Activated T-helper 1 cell treated with anti-CD3 and anti-CD28 coated beads, Interleukin-12 subunit alpha, Interleukin-12 subunit beta, Interleukin-2, Interleukin-4 antibody, amounts not matched to agents 30 ng/mL and 10 ng/mL and 1 ng/mL, durations not matched to agents 14 hours and 24 hours and 36 hours (primary cell): Measurements from ENCODE around the gene DYSF. TPM values are rescaled to one million over a fixed set of nuclear protein-coding genes. Genes with fewer than 3 reads are reported as not detected.
"Not testable (repeated sequence)": the region's sequence is repeated elsewhere in the genome, so short reads cannot be mapped to it uniquely, and the experiment has no call there.

ENCODE experiments used
- DNase-seq: peaks from one replicate; pipeline ENCODE4 v3.0.0; 2021; ENCODE audit warnings: low spot score
- H3K27ac Mint-ChIP-seq: one replicate; pipeline ENCODE4 v1.8.0; 2021; ENCODE audit warnings: mild to moderate bottlenecking, mixed read lengths
- H3K27me3 Mint-ChIP-seq: one replicate; pipeline ENCODE4 v1.8.0; 2022; ENCODE audit warnings: mild to moderate bottlenecking, moderate library complexity, mixed read lengths; ENCODE audit not compliant: insufficient read depth
- H3K36me3 Mint-ChIP-seq: one replicate; pipeline ENCODE4 v1.8.0; 2021; ENCODE audit warnings: low read depth, mixed read lengths
- H3K4me1 Mint-ChIP-seq: one replicate; pipeline ENCODE4 v1.8.0; 2021; ENCODE audit warnings: low read depth, mixed read lengths
- H3K4me3 Mint-ChIP-seq: one replicate; pipeline ENCODE4 v1.8.0; 2021; ENCODE audit warnings: mild to moderate bottlenecking, moderate library complexity, mixed read lengths
- H3K9me3 Mint-ChIP-seq: one replicate; pipeline ENCODE4 v1.8.0; 2021; ENCODE audit warnings: mixed read lengths
- intact Hi-C: fragments of 100-400 bp; cut with micrococcal nuclease; formaldehyde crosslinking; loops from one replicate; pipeline ENCODE4 v1.15.1; 2024
- total RNA-seq: library from RNA; stranded (reverse); gene quantifications from 2 replicates; pipeline ENCODE4 v1.2.3, GENCODE V29; 2022

The DYSF gene
- not detected in 2 replicates for total RNA-seq

GRCh38 chr2:71453404-71454220 lies at the start of gene DYSF:
Gene DYSF, plus strand, starts transcription at chr2:71453561.
- peak within 1 kb of the TSS; percentile 35 for H3K4me3 Mint-ChIP-seq
- H3K36me3 Mint-ChIP-seq: no peaks in the 10 kb centered on the region
- H3K9me3 Mint-ChIP-seq: no peaks in the 10 kb centered on the region
- DNase-seq: no peak
- intact Hi-C loops: loop anchor here (1.0 kb wide), 1 partner anchor 13 kb away; no protein-coding TSS in a partner anchor
- H3K27me3 Mint-ChIP-seq: peaks cover 32% of the 10 kb centered on the region
- H3K27ac Mint-ChIP-seq: no peak within 1 kb of the TSS
- peaks cover 30% of the 10 kb centered on the region for H3K4me1 Mint-ChIP-seq

- H3K4me1 Mint-ChIP-seq: no peaks in the 10 kb centered on the region
- H3K27ac Mint-ChIP-seq: no peak overlapping the region
- peaks cover 33% of the 10 kb centered on the region for H3K36me3 Mint-ChIP-seq
- intact Hi-C loops: no loop called here
- peaks cover 5% of the 10 kb centered on the region for H3K9me3 Mint-ChIP-seq
- no peak for DNase-seq
- no peaks in the 10 kb centered on the region for H3K27me3 Mint-ChIP-seq
- no peak overlapping the region for H3K4me3 Mint-ChIP-seq
Observed at GRCh38 chr2:71409611-71410010, 43.8 kb upstream of the DYSF start.

- no peak overlapping the region for H3K27ac Mint-ChIP-seq
- H3K4me3 Mint-ChIP-seq: no peak overlapping the region
- no peaks in the 10 kb centered on the region for H3K4me1 Mint-ChIP-seq
- peaks cover 30% of the 10 kb centered on the region for H3K36me3 Mint-ChIP-seq
- DNase-seq: no peak
- H3K27me3 Mint-ChIP-seq: no peaks in the 10 kb centered on the region
- intact Hi-C loops: no loop called here
- peaks cover 5% of the 10 kb centered on the region for H3K9me3 Mint-ChIP-seq
Observed at GRCh38 chr2:71410696-71411095, 42.7 kb upstream of the DYSF start.

- Mint-ChIP-seq H3K4me1 (peaks cover 10% of the 10 kb centered on the region), H3K4me3 (peak overlapping the region; percentile 87)
- H3K9me3 Mint-ChIP-seq, H3K27me3 Mint-ChIP-seq, intact Hi-C loops, DNase-seq, H3K36me3 Mint-ChIP-seq, H3K27ac Mint-ChIP-seq: not testable (repeated sequence)
Observed at GRCh38 chr2:71416866-71417265, 36.5 kb upstream of the DYSF start.

- Mint-ChIP-seq H3K4me3 (peak overlapping the region; percentile 87), H3K27ac (peak overlapping the region; percentile 79), H3K27me3 (no peaks in the 10 kb centered on the region), H3K36me3 (peaks cover 3% of the 10 kb centered on the region), H3K9me3 (no peaks in the 10 kb centered on the region), H3K4me1 (peaks cover 11% of the 10 kb centered on the region)
- no peak for DNase-seq
- intact Hi-C loops: no loop called here
Observed at GRCh38 chr2:71417300-71418202, 35.8 kb upstream of the DYSF start.

GRCh38 chr2:71419145-71419544 lies 34.2 kb upstream of the DYSF start:
- Mint-ChIP-seq H3K36me3 (peaks cover 18% of the 10 kb centered on the region), H3K27ac (no peak overlapping the region), H3K4me3 (no peak overlapping the region), H3K9me3 (no peaks in the 10 kb centered on the region), H3K27me3 (no peaks in the 10 kb centered on the region), H3K4me1 (peaks cover 24% of the 10 kb centered on the region)
- no peak for DNase-seq
- intact Hi-C loops: no loop called here

- intact Hi-C loops: no loop called here
- Mint-ChIP-seq H3K36me3 (peaks cover 24% of the 10 kb centered on the region), H3K4me1 (peaks cover 24% of the 10 kb centered on the region), H3K27ac (no peak overlapping the region), H3K9me3 (no peaks in the 10 kb centered on the region), H3K4me3 (no peak overlapping the region), H3K27me3 (no peaks in the 10 kb centered on the region)
- DNase-seq: no peak
Observed at GRCh38 chr2:71419976-71420375, 33.4 kb upstream of the DYSF start.

- H3K9me3 Mint-ChIP-seq: no peaks in the 10 kb centered on the region
- no peaks in the 10 kb centered on the region for H3K27me3 Mint-ChIP-seq
- H3K27ac Mint-ChIP-seq: no peak overlapping the region
- DNase-seq: no peak
- intact Hi-C loops: no loop called here
- H3K4me1 Mint-ChIP-seq: peaks cover 19% of the 10 kb centered on the region
- H3K36me3 Mint-ChIP-seq: peaks cover 41% of the 10 kb centered on the region
- no peak overlapping the region for H3K4me3 Mint-ChIP-seq
Observed at GRCh38 chr2:71422786-71423185, 30.6 kb upstream of the DYSF start.

- H3K36me3 Mint-ChIP-seq: peaks cover 44% of the 10 kb centered on the region
- intact Hi-C loops: no loop called here
- H3K9me3 Mint-ChIP-seq: no peaks in the 10 kb centered on the region
- DNase-seq: no peak
- no peak overlapping the region for H3K4me3 Mint-ChIP-seq
- peak overlapping the region; percentile 32 for H3K27ac Mint-ChIP-seq
- H3K27me3 Mint-ChIP-seq: no peaks in the 10 kb centered on the region
- H3K4me1 Mint-ChIP-seq: peaks cover 19% of the 10 kb centered on the region
Observed at GRCh38 chr2:71423817-71424420, 29.4 kb upstream of the DYSF start.

GRCh38 chr2:71426721-71427120 lies 26.6 kb upstream of the DYSF start:
- Mint-ChIP-seq H3K36me3 (peaks cover 46% of the 10 kb centered on the region), H3K27me3 (no peaks in the 10 kb centered on the region), H3K4me1 (peaks cover 14% of the 10 kb centered on the region), H3K4me3 (no peak overlapping the region), H3K27ac (no peak overlapping the region), H3K9me3 (no peaks in the 10 kb centered on the region)
- intact Hi-C loops: no loop called here
- DNase-seq: no peak

- H3K4me3 Mint-ChIP-seq: no peak overlapping the region
- intact Hi-C loops: no loop called here
Observed at GRCh38 chr2:71428472-71429383, 24.6 kb upstream of the DYSF start.

GRCh38 chr2:71445142-71445541 lies 8.2 kb upstream of the DYSF start:
- H3K9me3 Mint-ChIP-seq, H3K27me3 Mint-ChIP-seq, H3K36me3 Mint-ChIP-seq, H3K27ac Mint-ChIP-seq, H3K4me1 Mint-ChIP-seq, H3K4me3 Mint-ChIP-seq, DNase-seq, intact Hi-C loops: not testable (repeated sequence)

More at GRCh38 chr2:71428472-71429383, 24.6 kb upstream of the DYSF start:
- Mint-ChIP-seq H3K27ac (no peak overlapping the region), H3K27me3 (no peaks in the 10 kb centered on the region), H3K9me3 (no peaks in the 10 kb centered on the region), H3K4me1 (peaks cover 1% of the 10 kb centered on the region), H3K36me3 (peaks cover 48% of the 10 kb centered on the region)
- DNase-seq: no peak
